Thoracic aorta (tissue), 2 donors: ENCODE data around the gene TBL1XR1. TPM values are rescaled to one million over a fixed set of nuclear protein-coding genes. Genes with fewer than 3 reads are reported as not detected.

Experiments
- ATAC-seq: fragments of 150-250 bp; one replicate; pipeline ENCODE4 v1.8.0; 2017; ENCODE audit warnings: low read depth; ENCODE audit not compliant: insufficient number of reproducible peaks, low FRiP score
- DNase-seq: peaks from one replicate; pipeline ENCODE4 v3.0.0-alpha.2; 2020; ENCODE audit warnings: low spot score
- H3K27ac ChIP-seq, 2 donors: fragments of 200-600 bp; sonication (generic); 1 replicate in 1 of 2; 2 replicates in 1 of 2; pipeline ENCODE4 v1.5.1; 2016; ENCODE audit warnings: mild to moderate bottlenecking in 2 of 2, moderate library complexity in 2 of 2
- H3K27me3 ChIP-seq: fragments of 200-600 bp; sonication (generic); replicated peaks from 2 replicates; pipeline ENCODE4 v1.6.0; 2016; ENCODE audit warnings: mild to moderate bottlenecking; ENCODE audit not compliant: insufficient read depth
- H3K36me3 ChIP-seq: fragments of 200-600 bp; sonication (generic); one replicate; pipeline ENCODE4 v1.5.1; 2016
- H3K4me1 ChIP-seq, 2 donors: fragments of 200-600 bp; sonication (generic); 1 replicate in 1 of 2; 2 replicates in 1 of 2; pipeline versions ENCODE4 v1.5.1 to v1.6.0; 2016; ENCODE audit warnings: low read depth in 2 of 2, mild to moderate bottlenecking in 1 of 2; ENCODE audit not compliant: control insufficient read depth in 1 of 2
- H3K4me3 ChIP-seq: fragments of 200-600 bp; sonication (generic); 2 replicates; pipeline ENCODE4 v1.5.1; 2016; ENCODE audit warnings: mild to moderate bottlenecking
- H3K9me3 ChIP-seq: fragments of 200-600 bp; sonication (generic); 2 replicates; pipeline ENCODE4 v1.5.1; 2016
- CTCF ChIP-seq: fragments of 200-600 bp; sonication (generic); IDR thresholded peaks from one replicate; pipeline ENCODE4 v1.5.1; 2019; ENCODE audit warnings: antibody characterized with exemption
- total RNA-seq, 2 donors: library from RNA; depleted of rRNA; stranded (reverse); fragments of >200 nt; gene quantifications; one replicate each; pipeline versions ENCODE4 v1.1.0 to v1.2.3, GENCODE V29; 2016

Gene TBL1XR1
- 100 to 1,000 TPM in 1 of 2 donors, 10 to 100 TPM in 1; 67.0 to 109 TPM for total RNA-seq

GRCh38 chr3:177197041-177197726 lies at the start of gene TBL1XR1:
TSS of gene TBL1XR1 (minus strand) at chr3:177197482. CDS start at chr3:177064977, 132,505 bp downstream.
- Histone ChIP-seq H3K4me3 (peak within 1 kb of the TSS; percentile 98), H3K9me3 (no peaks in the 10 kb centered on the region), H3K27me3 (no peaks in the 10 kb centered on the region), H3K36me3 (no peaks in the 10 kb centered on the region), H3K4me1 (peaks cover 15 to 24% of the 10 kb centered on the region in 2 donors), H3K27ac (peak within 1 kb of the TSS; percentile 97)
- TF ChIP-seq CTCF = no peak
- ATAC-seq = peak; percentile 82
- DNase-seq = peak; percentile 73

GRCh38 chr3:177245250-177245649 lies 48.0 kb upstream of the TBL1XR1 start:
- Histone ChIP-seq H3K4me1 (no peaks in the 10 kb centered on the region), H3K36me3 (no peaks in the 10 kb centered on the region), H3K4me3 (no peak overlapping the region), H3K27ac (no peak overlapping the region), H3K27me3 (no peaks in the 10 kb centered on the region), H3K9me3 (no peaks in the 10 kb centered on the region)
- ATAC-seq = no peak
- no peak for TF ChIP-seq CTCF
- no peak for DNase-seq

- DNase-seq (no peak), ATAC-seq (no peak)
- no peak overlapping the region for H3K27ac ChIP-seq
- no peaks in the 10 kb centered on the region for H3K36me3 ChIP-seq
- no peak overlapping the region for H3K4me3 ChIP-seq
- H3K27me3 ChIP-seq = no peaks in the 10 kb centered on the region
- no peaks in the 10 kb centered on the region for H3K9me3 ChIP-seq
- no peak for TF ChIP-seq CTCF
- no peaks in the 10 kb centered on the region for H3K4me1 ChIP-seq
Measured at GRCh38 chr3:177244606-177245005, 47.3 kb upstream of the TBL1XR1 start.

- no peak overlapping the region for H3K27ac ChIP-seq
- TF ChIP-seq CTCF = no peak
- H3K9me3 ChIP-seq = no peaks in the 10 kb centered on the region
- no peaks in the 10 kb centered on the region for H3K4me1 ChIP-seq
- ATAC-seq (no peak), DNase-seq (no peak)
- H3K4me3 ChIP-seq = no peak overlapping the region
- H3K27me3 ChIP-seq = no peaks in the 10 kb centered on the region
- H3K36me3 ChIP-seq = no peaks in the 10 kb centered on the region
Measured at GRCh38 chr3:177238686-177239216, 41.5 kb upstream of the TBL1XR1 start.

- ATAC-seq (no peak), DNase-seq (no peak)
- H3K27me3 ChIP-seq = no peaks in the 10 kb centered on the region
- H3K9me3 ChIP-seq = no peaks in the 10 kb centered on the region
- TF ChIP-seq CTCF = no peak
- no peaks in the 10 kb centered on the region for H3K36me3 ChIP-seq
- H3K27ac ChIP-seq = no peak overlapping the region
- H3K4me1 ChIP-seq = no peaks in the 10 kb centered on the region
- H3K4me3 ChIP-seq = no peak overlapping the region
Measured at GRCh38 chr3:177237206-177237605, 39.9 kb upstream of the TBL1XR1 start.
